ENCODE data around the gene HHIP. TPM values are rescaled to one million over a fixed set of nuclear protein-coding genes. Genes with fewer than 3 reads are reported as not detected.
A peak's percentile ranks its signal among the peaks of the same experiment; 100 is the strongest.
"Not testable (repeated sequence)": the region's sequence is repeated elsewhere in the genome, so short reads cannot be mapped to it uniquely, and the experiment has no call there.

Gene HHIP
- total RNA-seq, 4 donors from 2014 or later = 0.60 to 5.3 (median 2.6) TPM

- Histone ChIP-seq H3K27me3 (no peaks in the 10 kb centered on the region), H3K4me3 (no peak overlapping the region), H3K27ac (no peak overlapping the region), H3K36me3 (no peaks in the 10 kb centered on the region), H3K4me1 (no peaks in the 10 kb centered on the region), H3K9me3 (no peaks in the 10 kb centered on the region)
- TF ChIP-seq CTCF (IDR thresholded peaks at IDR 0.05) (no peak), EP300 (IDR thresholded peaks at IDR 0.05) (no peak), POLR2A (IDR thresholded peaks at IDR 0.05) (no peak)
- WGBS, 2 donors = 41 to 50% methylated on average over 1 of the region's 1 CpG
- DNase-seq (ENCODE audit: low spot score in 2 of 2) = no peak
These were observed 94.4 kb downstream of the HHIP start for GRCh38 chr4:144740316-144740715.

- no peak for DNase-seq (ENCODE audit: low spot score in 2 of 2)
- Histone ChIP-seq H3K27me3 (no peaks in the 10 kb centered on the region), H3K4me1 (no peaks in the 10 kb centered on the region), H3K4me3 (no peak overlapping the region), H3K27ac (no peak overlapping the region), H3K36me3 (no peaks in the 10 kb centered on the region), H3K9me3 (no peaks in the 10 kb centered on the region)
- TF ChIP-seq EP300 (IDR thresholded peaks at IDR 0.05) = no peak
- no peak for TF ChIP-seq CTCF (IDR thresholded peaks at IDR 0.05)
- no peak for TF ChIP-seq POLR2A (IDR thresholded peaks at IDR 0.05)
- 66 to 67% methylated on average over 4 of the region's 4 CpGs for WGBS, 2 donors
These were observed 103.0 kb downstream of the HHIP start for GRCh38 chr4:144748814-144749555.

- 62 to 77% methylated on average over 2 of the region's 2 CpGs for WGBS, 2 donors
- DNase-seq (ENCODE audit: low spot score in 2 of 2) = no peak
- H3K9me3 ChIP-seq = no peaks in the 10 kb centered on the region
- no peaks in the 10 kb centered on the region for H3K4me1 ChIP-seq
- no peaks in the 10 kb centered on the region for H3K36me3 ChIP-seq
- no peak overlapping the region for H3K4me3 ChIP-seq
- TF ChIP-seq CTCF (IDR thresholded peaks at IDR 0.05) (no peak), EP300 (IDR thresholded peaks at IDR 0.05) (no peak), POLR2A (IDR thresholded peaks at IDR 0.05) (no peak)
- no peak overlapping the region for H3K27ac ChIP-seq
- H3K27me3 ChIP-seq = no peaks in the 10 kb centered on the region
These were observed 104.4 kb downstream of the HHIP start for GRCh38 chr4:144750348-144750747.

- 81 to 86% methylated on average over 3 of the region's 3 CpGs for WGBS, 2 donors
- no peak for DNase-seq (ENCODE audit: low spot score in 2 of 2)
- no peaks in the 10 kb centered on the region for H3K4me1 ChIP-seq
- no peaks in the 10 kb centered on the region for H3K36me3 ChIP-seq
- no peaks in the 10 kb centered on the region for H3K9me3 ChIP-seq
- H3K27me3 ChIP-seq = no peaks in the 10 kb centered on the region
- no peak overlapping the region for H3K27ac ChIP-seq
- TF ChIP-seq POLR2A (IDR thresholded peaks at IDR 0.05) (no peak), EP300 (IDR thresholded peaks at IDR 0.05) (no peak), CTCF (IDR thresholded peaks at IDR 0.05) (peak in 1 of 5 experiments; percentile 19)
- no peak overlapping the region for H3K4me3 ChIP-seq
These were observed 108.8 kb downstream of the HHIP start for GRCh38 chr4:144754562-144755410.

- WGBS, 2 donors = 96 to 97% methylated on average over 1 of the region's 1 CpG
These were observed 112.0 kb downstream of the HHIP start for GRCh38 chr4:144757969-144758368.

GRCh38 chr4:144768809-144769208, 122.9 kb downstream of the HHIP start:
- H3K27me3 ChIP-seq; H3K36me3 ChIP-seq; H3K4me1 ChIP-seq; DNase-seq (ENCODE audit: low spot score in 2 of 2); H3K27ac ChIP-seq; H3K4me3 ChIP-seq: not testable (repeated sequence)
- peaks cover 0 to 18% (median 2%) of the 10 kb centered on the region in 4 donors for H3K9me3 ChIP-seq
- 67 to 78% methylated on average over 6 to 7 of the region's 8 CpGs for WGBS, 2 donors

More at GRCh38 chr4:144757969-144758368, 112.0 kb downstream of the HHIP start:
- Histone ChIP-seq H3K4me1 (no peaks in the 10 kb centered on the region), H3K27ac (no peak overlapping the region), H3K36me3 (no peaks in the 10 kb centered on the region), H3K9me3 (no peaks in the 10 kb centered on the region), H3K4me3 (no peak overlapping the region), H3K27me3 (no peaks in the 10 kb centered on the region)
- TF ChIP-seq POLR2A (IDR thresholded peaks at IDR 0.05) (no peak), EP300 (IDR thresholded peaks at IDR 0.05) (no peak), CTCF (IDR thresholded peaks at IDR 0.05) (no peak)
- DNase-seq (ENCODE audit: low spot score in 2 of 2) = no peak
